Measurements from ENCODE around the gene TMEM200B. TPM values are rescaled to one million over a fixed set of nuclear protein-coding genes. Genes with fewer than 3 reads are reported as not detected.

TMEM200B gene
- total and polyA plus RNA-seq, 11 donors, result 0.83 to 3.5 (median 1.5) TPM

- Histone ChIP-seq H3K4me3 (no peak overlapping the region), H3K27ac (no peak overlapping the region), H3K4me1 (peaks cover 0 to 6% (median 0%) of the 10 kb centered on the region in 12 donors), H3K27me3 (no peaks in the 10 kb centered on the region), H3K36me3 (peaks cover 7 to 52% (median 41%) of the 10 kb centered on the region in 9 donors), H3K9me3 (no peaks in the 10 kb centered on the region)
- 86 to 98% (median 95%) methylated on average over 2 of the region's 2 CpGs for WGBS, 4 donors
- TF ChIP-seq CTCF (IDR thresholded peaks at IDR 0.05), result no peak
- no peak for TF ChIP-seq POLR2A (IDR thresholded peaks at IDR 0.05)
- intact Hi-C loops (cut with DNase I), result no loop called here
- ATAC-seq, result no peak
- DNase-seq, result no peak
These were observed 20.5 kb upstream of the TMEM200B start for GRCh38 chr1:29144178-29144577.

- no peak for ATAC-seq
- peaks cover 0 to 37% (median 26%) of the 10 kb centered on the region in 9 donors for H3K36me3 ChIP-seq
- H3K27me3 ChIP-seq, result no peaks in the 10 kb centered on the region
- no peak for DNase-seq
- H3K4me1 ChIP-seq, result peaks cover 0 to 6% (median 0%) of the 10 kb centered on the region in 12 donors
- H3K9me3 ChIP-seq, result no peaks in the 10 kb centered on the region
- no peak overlapping the region for H3K4me3 ChIP-seq
- no peak overlapping the region for H3K27ac ChIP-seq
- WGBS, 4 donors, result 81 to 87% (median 85%) methylated on average over 2 of the region's 2 CpGs
- no peak for TF ChIP-seq POLR2A (IDR thresholded peaks at IDR 0.05)
- TF ChIP-seq CTCF (IDR thresholded peaks at IDR 0.05), result no peak
- intact Hi-C loops (cut with DNase I), result no loop called here
These were observed 19.0 kb upstream of the TMEM200B start for GRCh38 chr1:29142714-29143113.

GRCh38 chr1:29136391-29136915 is 12.8 kb upstream of the TMEM200B start:
- H3K9me3 ChIP-seq, result no peaks in the 10 kb centered on the region
- peak in 1 of 5 donors; percentile 39 for DNase-seq
- WGBS, 4 donors, result 48 to 58% (median 55%) methylated on average over 14 of the region's 14 CpGs
- TF ChIP-seq POLR2A (IDR thresholded peaks at IDR 0.05) (no peak), CTCF (IDR thresholded peaks at IDR 0.05) (no peak)
- peak in 2 of 4 donors; percentile 15 to 18 for ATAC-seq
- H3K27me3 ChIP-seq, result peaks cover 0 to 11% (median 0%) of the 10 kb centered on the region in 9 donors
- no peak overlapping the region for H3K27ac ChIP-seq
- intact Hi-C loops (cut with DNase I), result loop anchor here in 1 of 10 donors (5.0 kb wide), 1 partner anchor 36 kb away; no protein-coding TSS in a partner anchor
- peaks cover 0 to 17% (median 4%) of the 10 kb centered on the region in 12 donors for H3K4me1 ChIP-seq
- no peaks in the 10 kb centered on the region for H3K36me3 ChIP-seq
- no peak overlapping the region for H3K4me3 ChIP-seq

GRCh38 chr1:29134695-29135028 is 11.0 kb upstream of the TMEM200B start:
- H3K27me3 ChIP-seq, result peaks cover 0 to 11% (median 0%) of the 10 kb centered on the region in 9 donors
- TF ChIP-seq POLR2A (IDR thresholded peaks at IDR 0.05) (no peak), CTCF (IDR thresholded peaks at IDR 0.05) (no peak)
- WGBS, 4 donors, result 54 to 69% (median 61%) methylated on average over 5 to 10 of the region's 10 CpGs
- peaks cover 0 to 17% (median 4%) of the 10 kb centered on the region in 12 donors for H3K4me1 ChIP-seq
- intact Hi-C loops (cut with DNase I), result loop anchor here in 1 of 10 donors (5.0 kb wide), 1 partner anchor 38 kb away; no protein-coding TSS in a partner anchor
- DNase-seq (no peak), ATAC-seq (peak in 2 of 4 donors; percentile 13 to 28)
- H3K4me3 ChIP-seq, result peak overlapping the region in 8 of 12 donors; percentile 6 to 50 (median 32)
- H3K9me3 ChIP-seq, result no peaks in the 10 kb centered on the region
- H3K36me3 ChIP-seq, result no peaks in the 10 kb centered on the region
- no peak overlapping the region for H3K27ac ChIP-seq

All from heart left ventricle (tissue), 16 donors.